H9 (cell line): ENCODE measurements around the gene DNAJC24. TPM values are rescaled to one million over a fixed set of nuclear protein-coding genes. Genes with fewer than 3 reads are reported as not detected.

Source experiments
- DNase-seq: peaks from one replicate; pipeline ENCODE4 v3.0.0-alpha.2; 2017
- H2AFZ ChIP-seq: one replicate; pipeline ENCODE4 v1.6.1; 2013; ENCODE audit warnings: mild to moderate bottlenecking, low read length, control low read depth, moderate library complexity
- H2AK5ac ChIP-seq: 2 replicates; pipeline ENCODE4 v1.6.1; 2013; ENCODE audit warnings: low read length, control low read depth, mixed read lengths; ENCODE audit not compliant: insufficient read length
- H2BK120ac ChIP-seq: one replicate; pipeline ENCODE4 v1.6.1; 2013; ENCODE audit warnings: low read depth, mild to moderate bottlenecking, low read length, control low read depth, inconsistent platforms; ENCODE audit not compliant: poor library complexity, severe bottlenecking
- H2BK12ac ChIP-seq: 2 replicates; pipeline ENCODE4 v1.6.1; 2013; ENCODE audit warnings: low read length, control low read depth, mixed read lengths, low read depth; ENCODE audit not compliant: insufficient read length
- H2BK15ac ChIP-seq: 2 replicates; pipeline ENCODE4 v1.6.1; 2013; ENCODE audit warnings: low read depth, low read length, control low read depth
- H2BK20ac ChIP-seq: one replicate; pipeline ENCODE4 v1.6.1; 2013; ENCODE audit warnings: low read depth, mild to moderate bottlenecking, low read length, control low read depth, inconsistent platforms; ENCODE audit not compliant: poor library complexity, severe bottlenecking
- H2BK5ac ChIP-seq: 2 replicates; pipeline ENCODE4 v1.6.1; 2013; ENCODE audit warnings: low read length, control low read depth, mixed read lengths; ENCODE audit not compliant: insufficient read length
- H3K14ac ChIP-seq: 2 replicates; pipeline ENCODE4 v1.6.1; 2013; ENCODE audit warnings: low read length, control low read depth; ENCODE audit not compliant: insufficient read depth
- H3K18ac ChIP-seq: 2 replicates; pipeline ENCODE4 v1.6.1; 2013; ENCODE audit warnings: low read depth, mild to moderate bottlenecking, mixed read lengths, low read length, control low read depth; ENCODE audit not compliant: insufficient read length
- H3K23ac ChIP-seq: 2 replicates; pipeline ENCODE4 v1.6.1; 2013; ENCODE audit warnings: low read length, control low read depth, mixed read lengths, low read depth; ENCODE audit not compliant: insufficient read length
- H3K23me2 ChIP-seq: 2 replicates; pipeline ENCODE4 v1.6.1; 2013; ENCODE audit warnings: low read depth, mild to moderate bottlenecking, mixed read lengths, low read length, control low read depth; ENCODE audit not compliant: insufficient read length, poor library complexity, severe bottlenecking
- H3K27ac ChIP-seq: 2 replicates; pipeline ENCODE4 v1.5.1; 2013; ENCODE audit warnings: low read length, control low read depth, mixed read lengths, low read depth; ENCODE audit not compliant: insufficient read length
- H3K27me3 ChIP-seq: 2 replicates; pipeline ENCODE4 v1.6.1; 2013; ENCODE audit warnings: low read length, control low read depth, inconsistent platforms; ENCODE audit not compliant: insufficient read depth
- H3K4ac ChIP-seq: 2 replicates; pipeline ENCODE4 v1.6.1; 2013; ENCODE audit warnings: low read depth, mild to moderate bottlenecking, control low read depth, inconsistent platforms, low read length, moderate library complexity
- H3K4me1 ChIP-seq: 2 replicates; pipeline ENCODE4 v1.6.1; 2013; ENCODE audit warnings: low read length, control low read depth, inconsistent platforms; ENCODE audit not compliant: insufficient read depth
- H3K4me2 ChIP-seq: 2 replicates; pipeline ENCODE4 v1.6.1; 2013; ENCODE audit warnings: low read length, control low read depth, mixed read lengths; ENCODE audit not compliant: insufficient read length, insufficient read depth
- H3K56ac ChIP-seq: 2 replicates; pipeline ENCODE4 v1.6.1; 2013; ENCODE audit warnings: low read depth, mild to moderate bottlenecking, mixed read lengths, low read length, control low read depth; ENCODE audit not compliant: insufficient read length
- H3K79me1 ChIP-seq: 2 replicates; pipeline ENCODE4 v1.6.1; 2013; ENCODE audit warnings: low read depth, mild to moderate bottlenecking, moderate library complexity, low read length, control low read depth, inconsistent platforms; ENCODE audit not compliant: insufficient read depth, poor library complexity, severe bottlenecking
- H3K79me2 ChIP-seq: 2 replicates; pipeline ENCODE4 v1.6.1; 2013; ENCODE audit warnings: low read length, control low read depth, inconsistent platforms; ENCODE audit not compliant: insufficient read depth
- H3K9ac ChIP-seq: 2 replicates; pipeline ENCODE4 v1.6.1; 2013; ENCODE audit warnings: low read length, control low read depth, mixed read lengths; ENCODE audit not compliant: insufficient read length; ENCODE audit errors: extremely low read depth
- H3K9me3 ChIP-seq: one replicate; pipeline ENCODE4 v1.6.1; 2013; ENCODE audit warnings: low read depth, low read length, inconsistent platforms; ENCODE audit not compliant: control insufficient read depth
- H3T11ph ChIP-seq: one replicate; pipeline ENCODE4 v1.6.1; 2013; ENCODE audit warnings: mild to moderate bottlenecking, low read length, control low read depth, inconsistent platforms
- H4K20me1 ChIP-seq: one replicate; pipeline ENCODE4 v1.6.1; 2013; ENCODE audit not compliant: control insufficient read depth, insufficient read length, insufficient read depth
- H4K5ac ChIP-seq: 2 replicates; pipeline ENCODE4 v1.6.1; 2013; ENCODE audit warnings: low read depth, mild to moderate bottlenecking, mixed read lengths, low read length, control low read depth; ENCODE audit not compliant: insufficient read length
- H4K8ac ChIP-seq: replicated peaks from 2 replicates; pipeline ENCODE4 v1.6.1; 2013; ENCODE audit warnings: low read length, control low read depth, mixed read lengths, low read depth; ENCODE audit not compliant: insufficient read length
- H4K91ac ChIP-seq: 2 replicates; pipeline ENCODE4 v1.6.1; 2013; ENCODE audit warnings: low read depth, mild to moderate bottlenecking, moderate library complexity, mixed read lengths, low read length, control low read depth; ENCODE audit not compliant: insufficient read length
- H3K27ac Mint-ChIP-seq, 3 experiments: 2 replicates in 2 of 3; 3 replicates in 1 of 3; pipeline ENCODE4 v1.8.0; 2020 to 2021; ENCODE audit warnings: mixed read lengths in 3 of 3, mild to moderate bottlenecking in 1 of 3, moderate library complexity in 1 of 3
- H3K27me3 Mint-ChIP-seq: 2 replicates; pipeline ENCODE4 v1.8.0; 2021; ENCODE audit warnings: low read depth, mild to moderate bottlenecking, moderate library complexity, mixed read lengths
- H3K36me3 Mint-ChIP-seq, 3 experiments: 2 replicates in 2 of 3; 3 replicates in 1 of 3; pipeline ENCODE4 v1.8.0; 2020 to 2021; ENCODE audit warnings: low read depth in 3 of 3, mixed read lengths in 3 of 3; ENCODE audit not compliant: insufficient read depth in 1 of 3
- H3K4me1 Mint-ChIP-seq, 2 experiments: 2 replicates each; pipeline ENCODE4 v1.8.0; 2020; ENCODE audit warnings: mixed read lengths in 2 of 2
- H3K4me3 Mint-ChIP-seq, 2 experiments: 2 replicates in 1 of 2; 3 replicates in 1 of 2; pipeline ENCODE4 v1.8.0; 2020 to 2021; ENCODE audit warnings: mild to moderate bottlenecking in 2 of 2, mixed read lengths in 2 of 2, moderate library complexity in 1 of 2
- H3K9me3 Mint-ChIP-seq, 2 experiments: 2 replicates in 1 of 2; 3 replicates in 1 of 2; pipeline ENCODE4 v1.8.0; 2020; ENCODE audit warnings: mild to moderate bottlenecking in 2 of 2, mixed read lengths in 2 of 2, moderate library complexity in 1 of 2
- CTCF ChIP-seq: fragments of 200-600 bp; sonication (generic); conservative IDR thresholded peaks from 3 replicates; pipeline ENCODE4 v1.8.0; 2021; ENCODE audit warnings: antibody characterized with exemption, mild to moderate bottlenecking
- WGBS: extraction: QIAGEN DNeasy Blood & Tissue Kit; methylation state at CpG from one replicate; pipeline ENCODE4 v1.1.7; 2013; ENCODE audit warnings: missing lambda C conversion rate, low lambda C conversion rate, mixed read lengths; ENCODE audit not compliant: insufficient read length; ENCODE audit errors: extremely low coverage; 5-methylcytosine and 5-hydroxymethylcytosine counted together
- total RNA-seq: library from RNA; stranded (reverse); gene quantifications from 2 replicates; pipeline ENCODE4 v1.2.1, GENCODE V29; 2021

The DNAJC24 gene
- total RNA-seq, 1 experiment from 2014 or later = 16.7 TPM

DNA sequence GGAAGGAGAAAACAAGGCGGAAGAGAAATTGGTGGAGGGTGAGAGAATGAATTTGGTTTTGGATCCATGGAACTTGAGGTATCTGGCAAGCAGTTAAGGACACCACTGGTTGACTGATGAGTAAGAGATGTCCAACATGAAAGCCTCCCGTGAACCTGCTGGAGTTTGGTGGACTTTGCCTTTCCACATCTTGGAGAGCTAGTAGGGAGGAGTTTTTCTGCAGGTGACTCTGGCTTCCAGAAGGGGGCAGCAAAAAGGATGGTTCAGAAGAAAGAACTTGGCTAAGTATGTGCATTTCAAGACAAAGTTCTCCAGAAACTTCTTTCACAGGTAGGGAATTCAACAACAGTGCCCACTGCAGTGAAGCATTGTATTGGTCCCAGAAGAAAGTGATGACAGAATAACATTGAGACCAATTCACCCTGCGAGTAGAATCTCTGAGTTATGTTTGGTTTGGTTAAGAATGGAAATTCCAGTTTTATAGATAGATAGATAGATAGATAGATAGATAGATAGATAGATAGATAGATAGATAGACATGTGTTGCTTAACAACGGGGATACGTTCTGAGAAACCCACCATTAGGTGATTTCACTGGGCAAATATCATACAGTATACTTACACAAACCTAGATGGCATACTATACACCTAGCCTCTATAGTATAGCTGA lies 28.6 kb upstream of the DNAJC24 start:
- Mint-ChIP-seq H3K4me3 (no peak overlapping the region), H3K9me3 (peaks cover 0 to 2% of the 10 kb centered on the region in 2 experiments; a peak in 2 of 5 replicates), H3K27me3 (no peaks in the 10 kb centered on the region), H3K36me3 (peaks cover 0 to 2% (median 2%) of the 10 kb centered on the region in 3 experiments; a peak in 2 of 7 replicates), H3K4me1 (peaks cover 0 to 4% of the 10 kb centered on the region in 2 experiments; a peak in 2 of 4 replicates), H3K27ac (peak overlapping the region in 1 of 3 experiments; percentile 76; a peak in 1 of 7 replicates)
- no peak overlapping the region for H3K27ac ChIP-seq
- no peak overlapping the region for H3K23ac ChIP-seq
- no peaks in the 10 kb centered on the region for H3K23me2 ChIP-seq
- peak; percentile 73 for TF ChIP-seq CTCF
- no peak overlapping the region for H2AFZ ChIP-seq
- H3K14ac ChIP-seq = no peak overlapping the region
- H2BK12ac ChIP-seq = no peak overlapping the region
- no peaks in the 10 kb centered on the region; the same call in 1 of the 2 replicates for H3K4me1 ChIP-seq
- no peaks in the 10 kb centered on the region for H3K79me2 ChIP-seq
- H2BK15ac ChIP-seq = no peak overlapping the region
- no peak overlapping the region for H3K4me2 ChIP-seq
- H4K91ac ChIP-seq = no peak overlapping the region
- no peak overlapping the region for H3K9ac ChIP-seq
- no peak overlapping the region for H2BK5ac ChIP-seq
- no peak overlapping the region for H3T11ph ChIP-seq
- no peak overlapping the region for H2BK120ac ChIP-seq
- H3K4ac ChIP-seq = no peak overlapping the region
- no peak overlapping the region for H2AK5ac ChIP-seq
- no peak overlapping the region for H4K8ac ChIP-seq
- H3K9me3 ChIP-seq = no peaks in the 10 kb centered on the region
- no peak overlapping the region for H2BK20ac ChIP-seq
- H3K27me3 ChIP-seq = no peaks in the 10 kb centered on the region
- H3K56ac ChIP-seq = no peak overlapping the region
- no peaks in the 10 kb centered on the region for H3K79me1 ChIP-seq
- DNase-seq = peak; percentile 31
- H3K18ac ChIP-seq = no peak overlapping the region
- WGBS = 100% methylated on average over 1 of the region's 5 CpGs
- H4K20me1 ChIP-seq = no peaks in the 10 kb centered on the region
- H4K5ac ChIP-seq = no peak overlapping the region
